Fibroblast of the aortic adventitia (primary cell): ENCODE data around the gene DOCK4. TPM values are rescaled to one million over a fixed set of nuclear protein-coding genes. Genes with fewer than 3 reads are reported as not detected.

Source experiments
- DNase-seq: peaks from one replicate; pipeline ENCODE4 v3.0.0-alpha.2; 2010; ENCODE audit warnings: low read depth
- H3K4me3 ChIP-seq: 2 replicates; pipeline ENCODE4 v1.5.1; 2011; ENCODE audit warnings: low read depth, mild to moderate bottlenecking, control low read depth, low read length, moderate library complexity
- CTCF ChIP-seq: IDR thresholded peaks from 2 replicates; pipeline ENCODE4 v1.5.1; 2011; ENCODE audit warnings: mild to moderate bottlenecking, low read length, control low read depth, inconsistent platforms; ENCODE audit not compliant: insufficient read depth
- total RNA-seq: library from RNA; depleted of rRNA; stranded (reverse); fragments of >200 nt; gene quantifications from 2 replicates; pipeline ENCODE4 v1.2.3, GENCODE V29; 2012; ENCODE audit warnings: low replicate concordance

DOCK4 gene
- total RNA-seq, 1 donor, result 25.9 TPM

GRCh38 chr7:111931958-111932357, 274.2 kb downstream of the DOCK4 start:
- TF ChIP-seq CTCF, result no peak
- no peak for DNase-seq
- no peak overlapping the region for H3K4me3 ChIP-seq

GRCh38 chr7:111931016-111931517, 275.1 kb downstream of the DOCK4 start:
- peak; percentile 31 for DNase-seq
- H3K4me3 ChIP-seq, result no peak overlapping the region
- TF ChIP-seq CTCF, result no peak

GRCh38 chr7:111929264-111929663, 276.9 kb downstream of the DOCK4 start:
- no peak for TF ChIP-seq CTCF
- no peak overlapping the region for H3K4me3 ChIP-seq
- DNase-seq, result no peak

GRCh38 chr7:111927353-111928019, 278.7 kb downstream of the DOCK4 start:
- no peak for DNase-seq
- no peak for TF ChIP-seq CTCF

GRCh38 chr7:111920329-111920728, 285.9 kb downstream of the DOCK4 start:
- H3K4me3 ChIP-seq, result no peak overlapping the region
- DNase-seq, result no peak
- no peak for TF ChIP-seq CTCF

More at GRCh38 chr7:111927353-111928019, 278.7 kb downstream of the DOCK4 start:
- H3K4me3 ChIP-seq, result no peak overlapping the region

- H3K4me3 ChIP-seq, result no peak overlapping the region
- TF ChIP-seq CTCF, result no peak
- peak; percentile 29 for DNase-seq
These were observed 286.5 kb downstream of the DOCK4 start for GRCh38 chr7:111919631-111920179.
